Measurements from ENCODE around the gene SPG7.
"Not testable (repeated sequence)": the region's sequence is repeated elsewhere in the genome, so short reads cannot be mapped to it uniquely, and the experiment has no call there.

Gene SPG7

DNA sequence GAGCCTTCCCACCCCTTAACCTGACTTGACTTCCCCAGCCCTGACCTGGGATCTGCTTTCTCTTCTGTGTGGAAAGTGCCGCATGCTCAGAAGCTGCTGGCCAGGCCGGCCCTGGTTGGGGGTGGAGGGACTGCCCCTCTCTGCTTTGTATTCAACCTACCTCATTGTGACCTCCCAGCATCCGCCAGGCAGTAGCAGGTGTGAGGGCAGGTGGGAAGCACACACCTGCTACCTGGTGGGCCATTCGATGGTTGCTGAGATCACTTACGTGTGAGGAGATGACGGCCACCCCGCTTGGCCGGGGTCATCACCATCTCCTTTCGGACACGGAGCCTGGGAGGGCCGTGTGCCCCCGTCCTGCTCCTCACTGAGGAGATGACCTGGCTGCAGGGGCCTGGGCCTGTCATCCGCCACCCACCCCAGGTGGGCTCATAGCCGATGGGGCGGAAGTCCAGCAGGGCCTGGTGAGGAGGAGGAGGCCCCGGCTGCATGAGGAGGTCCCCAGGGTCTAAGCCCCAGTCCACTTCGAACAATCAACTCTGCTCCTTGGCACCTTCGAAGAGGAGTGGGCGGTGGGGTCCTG lies 74.5 kb downstream of the SPG7 start:
- DNase-seq = peak; percentile 42

DNA sequence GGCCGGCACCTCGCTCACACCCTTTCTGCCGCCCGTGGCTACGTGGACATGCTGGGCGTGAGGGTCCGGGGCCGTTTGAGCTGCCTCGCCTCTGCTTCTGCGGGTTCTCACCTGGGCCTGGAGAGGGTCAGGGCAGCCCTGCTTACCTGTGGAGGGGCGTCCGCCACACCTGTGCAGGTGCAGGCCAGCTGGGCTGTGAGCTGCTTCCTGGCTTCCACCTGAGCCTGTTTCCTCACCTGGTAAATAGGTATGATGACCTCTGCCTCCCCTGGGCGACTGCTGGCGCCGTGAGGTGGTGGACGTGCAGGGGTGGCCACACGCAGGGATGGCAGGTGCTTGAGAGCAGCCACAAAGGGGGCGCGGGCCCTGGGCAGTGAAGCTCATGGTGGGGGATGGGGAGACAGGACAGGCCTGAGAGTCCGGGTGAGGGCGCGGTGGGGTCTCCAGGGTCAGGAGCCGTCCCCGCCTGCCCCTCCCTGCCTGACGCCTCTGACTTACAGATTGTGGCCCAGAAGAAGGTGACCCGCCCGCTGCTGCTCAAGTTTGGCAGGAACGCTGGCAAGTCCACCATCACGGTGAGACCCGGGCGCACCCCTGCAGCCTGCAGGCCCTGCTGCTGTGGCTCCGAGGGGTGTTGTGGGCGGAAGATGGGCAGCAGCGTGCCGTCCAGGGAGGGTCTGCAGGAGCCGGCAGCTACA lies 75.1 kb downstream of the SPG7 start:
- DNase-seq = no peak

DNA sequence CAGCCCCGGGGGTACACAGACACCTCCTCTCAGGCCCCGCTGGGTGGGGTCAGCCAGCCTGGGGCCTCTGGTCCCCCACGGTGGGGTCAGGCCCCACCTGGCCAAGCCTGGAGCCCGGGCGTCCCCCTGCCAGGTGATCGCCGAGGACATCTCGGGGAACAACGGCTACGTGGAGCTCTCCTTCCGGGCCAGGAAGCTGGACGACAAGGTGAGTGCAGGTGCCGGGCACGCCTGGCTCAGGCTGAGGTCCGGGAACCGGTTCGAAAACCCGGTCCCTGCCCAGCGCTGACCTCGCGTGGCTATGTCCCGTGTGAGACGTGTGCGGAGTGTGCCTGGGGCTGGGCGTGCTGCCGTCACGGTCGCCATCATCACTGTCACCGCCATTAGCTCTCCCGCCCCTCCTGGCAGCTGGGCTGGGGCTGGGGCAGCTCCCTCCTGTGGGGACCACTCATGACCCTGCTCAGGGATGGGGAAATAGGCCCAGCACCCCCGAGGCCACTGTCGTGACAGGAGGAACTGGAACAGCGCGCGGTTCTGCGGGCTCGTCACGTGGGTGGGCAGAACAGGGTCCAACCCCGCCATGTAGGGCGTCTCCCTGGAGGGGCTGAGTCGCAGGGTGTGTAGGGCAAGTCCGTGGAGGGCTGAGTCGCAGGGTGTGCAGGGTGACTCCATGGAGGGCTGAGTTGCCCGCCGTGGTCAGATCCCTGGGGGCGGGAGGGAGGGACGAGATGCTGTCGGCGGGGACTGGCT lies 75.9 kb downstream of the SPG7 start:
- DNase-seq = no peak

DNA sequence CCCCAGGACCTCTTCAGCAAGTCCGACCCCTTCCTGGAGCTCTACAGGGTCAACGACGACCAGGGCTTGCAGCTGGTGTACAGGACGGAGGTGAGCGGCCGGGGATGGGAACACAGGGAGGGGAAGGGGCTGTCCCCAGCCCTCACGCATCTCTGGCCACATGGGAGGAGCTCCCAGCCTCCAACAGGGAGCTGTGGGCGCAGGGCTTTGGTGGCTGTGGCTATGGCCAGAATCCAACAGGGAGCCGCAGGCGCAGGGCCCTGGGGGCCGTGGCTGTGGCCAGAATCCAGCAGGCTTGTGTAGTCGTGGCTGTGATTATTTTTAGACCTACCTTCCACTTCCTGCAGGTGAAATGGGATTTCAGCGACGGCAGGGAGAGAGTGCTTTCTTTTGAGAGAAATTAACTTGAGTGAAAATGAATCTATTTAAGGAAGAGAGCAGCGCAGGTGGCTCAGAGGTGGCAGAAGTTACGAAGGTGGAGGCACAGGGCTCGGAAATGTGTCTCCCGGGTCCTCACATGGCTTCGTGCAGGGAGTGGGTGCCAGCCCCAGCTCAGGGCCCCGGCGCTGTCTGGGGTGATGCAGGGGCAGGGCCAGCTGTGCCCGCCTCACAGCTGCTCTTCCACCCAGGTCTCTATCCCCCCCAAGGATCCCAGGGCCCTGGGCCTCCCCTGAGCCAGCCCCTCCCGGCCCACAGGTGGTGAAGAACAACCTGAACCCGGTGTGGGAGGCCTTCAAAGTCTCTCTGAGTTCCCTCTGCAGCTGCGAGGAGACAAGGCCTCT lies 76.8 kb downstream of the SPG7 start:
- peak; percentile 50 for DNase-seq

DNA sequence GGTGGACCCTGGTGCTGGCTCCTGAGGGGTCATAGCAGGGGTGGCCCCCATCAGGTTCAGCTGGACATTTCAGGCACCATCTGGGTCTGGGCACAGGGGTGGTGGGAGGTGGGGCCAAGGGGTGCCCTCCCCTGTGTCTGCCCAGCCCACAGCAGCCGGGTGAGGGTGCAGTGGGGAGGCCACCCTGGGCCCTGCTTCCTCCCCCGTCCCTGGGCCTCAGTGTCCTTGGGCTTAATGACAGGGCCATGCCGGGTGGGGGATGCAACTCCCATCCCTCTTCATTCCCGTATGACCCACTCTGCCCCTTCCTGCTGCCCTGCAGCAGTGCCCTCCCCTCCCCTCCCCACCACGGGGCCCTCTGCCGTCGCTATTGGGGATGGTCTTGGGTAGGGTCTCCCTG lies 78.0 kb downstream of the SPG7 start:
- DNase-seq = no peak

DNA sequence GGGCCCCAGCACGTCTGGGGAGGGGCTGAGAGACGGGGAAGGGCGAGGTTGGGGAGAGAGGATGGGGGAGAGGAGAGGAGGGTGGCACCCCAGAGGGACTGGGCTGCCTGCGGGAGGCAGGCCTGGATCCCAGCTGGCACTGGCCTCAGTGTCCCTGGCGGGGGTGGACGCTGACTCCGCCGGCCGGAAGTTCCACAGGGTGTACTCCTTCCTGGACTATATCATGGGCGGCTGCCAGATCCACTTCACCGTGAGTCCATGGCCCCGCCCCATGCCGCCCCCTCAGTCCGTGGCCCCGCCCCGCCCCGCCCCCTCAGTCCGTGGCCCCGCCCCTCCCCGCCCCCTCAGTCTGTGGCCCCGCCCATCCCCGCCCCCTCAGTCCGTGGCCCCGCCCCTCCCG lies 78.7 kb downstream of the SPG7 start:
- peak; percentile 37 for DNase-seq

DNA sequence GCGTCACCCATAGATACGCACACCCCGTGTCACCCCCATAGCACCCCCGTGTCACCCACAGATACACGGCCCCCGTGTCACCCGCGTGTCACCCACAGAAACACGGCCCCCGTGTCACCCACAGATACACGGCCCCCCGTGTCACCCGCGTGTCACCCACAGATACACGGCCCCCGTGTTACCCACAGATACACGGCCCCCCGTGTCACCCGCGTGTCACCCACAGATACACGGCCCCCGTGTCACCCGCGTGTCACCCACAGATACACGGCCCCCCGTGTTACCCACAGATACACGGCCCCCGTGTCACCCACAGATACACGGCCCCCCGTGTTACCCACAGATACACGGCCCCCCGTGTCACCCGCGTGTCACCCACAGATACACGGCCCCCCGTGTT lies 79.5 kb downstream of the SPG7 start:
- DNase-seq = not testable (repeated sequence)

DNA sequence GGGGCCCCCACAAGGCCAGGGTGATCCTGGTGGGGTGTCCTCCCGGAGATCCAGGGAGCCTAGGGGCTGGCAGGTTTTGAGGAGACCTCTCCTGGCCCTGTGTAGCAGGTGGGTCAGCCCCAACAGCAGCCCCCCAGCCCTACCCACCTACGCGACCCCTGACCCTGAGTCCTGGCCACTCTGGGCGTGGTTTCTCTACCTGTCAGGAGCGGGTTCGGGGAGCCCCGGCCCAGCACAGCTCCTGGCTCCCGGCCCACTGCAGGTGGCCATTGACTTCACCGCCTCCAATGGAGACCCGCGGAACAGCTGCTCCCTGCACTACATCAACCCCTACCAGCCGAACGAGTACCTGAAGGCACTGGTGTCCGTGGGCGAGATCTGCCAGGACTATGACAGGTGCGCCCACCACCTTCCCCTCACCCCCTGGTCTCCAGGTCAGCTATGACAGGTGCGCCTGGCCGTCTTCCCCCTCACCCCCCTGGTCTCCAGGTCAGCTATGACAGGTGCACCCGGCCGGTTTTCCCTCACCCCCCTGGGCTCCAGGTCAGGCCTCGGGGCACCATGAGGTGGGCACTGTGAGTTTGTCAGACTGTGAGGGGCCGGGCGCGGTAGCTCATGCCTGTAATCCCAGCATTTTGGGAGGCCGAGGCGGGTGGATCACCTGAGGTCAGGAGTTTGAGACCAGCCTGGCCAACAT lies 80.4 kb downstream of the SPG7 start:
- DNase-seq = no peak

DNA sequence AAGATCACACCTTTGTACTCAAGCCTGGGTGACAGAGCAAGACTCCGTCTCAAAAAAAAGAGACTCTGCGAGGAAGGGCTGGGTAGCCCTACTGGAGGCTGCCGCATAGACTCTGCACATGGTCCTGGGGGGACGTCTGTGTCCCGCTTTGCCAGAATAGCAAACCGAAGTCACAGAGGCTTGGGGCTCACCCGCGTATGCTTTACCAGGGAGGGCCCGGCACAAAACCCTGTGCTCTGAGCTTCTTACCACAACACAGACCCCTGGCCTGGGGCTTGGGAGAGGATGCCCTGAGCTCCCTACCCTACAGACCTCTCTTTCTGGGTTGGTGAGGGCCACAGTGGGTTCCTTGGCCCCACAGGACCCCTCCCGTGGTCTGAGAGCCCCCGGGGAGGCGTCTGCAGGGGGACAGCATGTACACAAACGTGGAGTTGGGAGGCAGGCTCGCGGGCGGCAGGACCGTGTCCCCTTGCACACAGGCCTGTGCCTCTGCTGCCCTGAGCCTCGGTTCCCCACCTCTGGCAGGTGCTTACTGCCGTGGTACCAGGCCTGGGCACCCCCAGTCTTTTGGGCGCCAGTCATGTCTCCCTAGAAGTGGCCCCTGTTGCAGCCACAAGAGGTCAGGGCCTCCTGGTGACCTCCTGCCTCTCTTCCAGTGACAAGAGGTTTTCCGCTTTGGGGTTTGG lies 81.2 kb downstream of the SPG7 start:
- no peak for DNase-seq

DNA sequence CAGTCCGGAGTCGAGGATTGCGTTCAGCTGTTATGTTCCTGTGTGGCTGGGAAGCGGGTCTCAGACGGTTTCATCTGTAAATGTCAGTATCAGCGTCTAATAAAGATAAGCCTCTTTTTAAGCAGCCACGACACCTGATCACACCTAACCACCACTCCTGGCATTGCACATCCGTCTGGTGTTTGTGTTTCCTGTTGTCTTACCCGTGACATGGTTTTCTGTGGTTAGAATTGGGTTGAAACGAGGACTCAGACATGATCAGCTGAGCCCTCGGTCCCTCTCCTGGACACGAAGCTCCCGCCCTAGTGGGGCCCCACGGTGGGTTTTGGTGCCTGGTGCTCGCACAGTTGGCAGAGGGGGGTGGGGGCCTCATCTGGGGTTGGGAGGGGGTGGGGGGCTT lies 85.6 kb downstream of the SPG7 start:
- DNase-seq = no peak

DNA sequence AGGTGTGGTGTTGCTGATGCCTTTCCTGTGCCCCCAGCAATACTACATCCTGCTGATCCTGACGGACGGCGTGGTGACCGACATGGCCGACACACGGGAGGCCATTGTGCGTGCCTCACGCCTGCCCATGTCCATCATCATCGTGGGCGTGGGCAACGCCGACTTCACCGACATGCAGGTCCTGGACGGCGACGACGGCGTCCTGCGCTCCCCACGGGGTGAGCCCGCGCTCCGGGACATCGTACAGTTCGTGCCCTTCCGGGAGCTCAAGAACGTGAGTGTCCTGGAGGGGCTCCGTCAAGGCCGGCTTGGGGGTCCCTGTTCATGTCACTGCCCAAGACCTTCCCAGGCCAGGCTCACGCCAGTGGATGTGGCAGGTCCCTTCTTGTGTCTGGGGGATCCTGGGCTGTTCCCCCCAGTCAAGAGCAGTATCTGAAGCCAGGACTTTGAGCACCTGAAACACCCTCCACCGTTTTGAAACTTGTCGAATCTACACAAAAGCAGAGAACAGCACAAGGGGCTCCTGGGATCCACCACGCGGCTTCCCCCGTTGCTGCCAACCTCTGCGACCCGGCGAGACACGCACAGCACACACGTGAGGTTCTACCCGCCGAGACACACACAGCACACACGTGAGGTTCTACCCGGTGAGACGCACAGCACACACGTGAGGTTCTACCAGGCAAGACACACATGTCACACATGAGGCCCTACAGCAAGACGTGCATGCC lies 87.3 kb downstream of the SPG7 start:
- DNase-seq = no peak

DNA sequence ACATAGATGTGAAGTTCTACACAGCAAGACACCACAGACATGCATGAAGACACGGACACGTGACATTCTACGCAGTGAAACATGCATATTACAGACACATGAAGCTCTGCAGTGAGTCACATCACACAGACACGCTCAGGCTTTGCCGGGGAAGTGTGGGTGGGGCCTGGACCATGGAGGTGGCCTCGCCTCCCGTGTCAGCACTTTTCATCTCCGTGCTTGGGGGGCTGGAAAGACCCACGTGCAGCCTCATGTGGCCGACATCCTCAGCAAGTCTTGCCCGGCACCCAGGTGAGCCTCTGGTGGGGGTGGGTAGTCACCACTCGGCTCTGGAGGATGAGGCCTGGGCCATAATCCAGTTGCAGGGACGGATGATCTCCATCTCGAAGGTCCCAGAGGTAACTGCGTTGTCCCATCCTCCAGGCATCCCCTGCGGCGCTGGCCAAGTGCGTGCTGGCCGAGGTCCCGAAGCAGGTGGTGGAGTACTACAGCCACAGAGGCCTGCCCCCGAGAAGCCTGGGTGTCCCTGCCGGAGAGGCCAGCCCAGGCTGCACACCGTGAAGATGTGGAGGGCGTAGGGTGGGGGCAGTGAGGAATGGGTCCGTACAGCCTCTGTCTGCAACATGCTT lies 88.0 kb downstream of the SPG7 start:
- no peak for DNase-seq

DNA sequence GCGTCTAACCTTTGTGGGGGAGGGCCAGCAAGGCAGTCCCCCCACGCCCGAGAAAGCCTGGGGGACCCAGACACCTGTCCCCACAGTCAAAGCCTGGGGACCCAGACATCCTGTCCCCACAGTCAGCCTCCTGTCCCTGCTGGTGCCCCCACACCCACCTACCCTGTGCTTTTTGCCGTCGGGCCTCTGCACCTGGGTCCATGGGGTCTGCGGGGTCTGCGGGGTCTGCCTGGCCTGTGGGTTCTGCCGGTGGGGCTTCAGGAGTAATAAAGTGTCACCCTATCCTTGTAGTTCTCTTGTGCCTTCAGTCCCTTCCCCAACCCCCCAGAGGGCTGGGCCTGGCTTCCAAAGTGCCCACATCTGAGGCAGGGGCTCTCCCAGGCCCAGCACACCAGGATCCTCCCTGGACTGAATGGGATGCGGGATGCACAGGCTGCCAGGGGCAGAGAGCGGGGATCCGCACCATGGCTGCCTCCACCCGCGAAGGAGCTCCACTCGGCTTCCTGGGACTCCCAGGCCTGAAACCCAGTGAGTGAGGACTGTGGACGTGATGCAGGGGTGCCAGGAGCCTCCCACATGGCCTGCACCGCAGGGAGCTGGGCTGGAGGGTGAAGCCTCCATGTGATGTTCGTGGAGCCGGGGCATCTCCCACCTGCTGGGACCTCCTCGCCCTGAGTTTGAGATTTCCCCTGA lies 88.9 kb downstream of the SPG7 start:
- no peak for DNase-seq

DNA sequence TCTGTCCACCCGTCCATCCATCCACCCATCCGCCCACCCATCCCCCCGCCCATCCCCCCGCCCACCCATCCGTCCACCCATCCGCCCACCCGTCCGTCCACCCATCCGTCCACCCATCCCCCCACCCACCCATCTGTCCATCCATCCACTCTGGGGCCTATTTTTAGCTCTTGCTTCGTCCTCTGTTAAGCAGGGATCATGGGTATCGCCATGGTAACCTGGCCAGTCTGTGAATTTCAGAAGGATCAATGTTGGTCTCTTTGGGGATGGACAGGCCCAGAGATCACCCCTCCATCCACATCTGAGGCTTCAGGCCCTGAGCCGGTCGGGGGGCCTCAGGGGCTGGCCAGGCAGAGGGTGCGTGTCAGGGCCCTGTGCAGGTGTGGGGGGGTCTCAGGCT lies 90.0 kb downstream of the SPG7 start:
- DNase-seq = no peak

DNA sequence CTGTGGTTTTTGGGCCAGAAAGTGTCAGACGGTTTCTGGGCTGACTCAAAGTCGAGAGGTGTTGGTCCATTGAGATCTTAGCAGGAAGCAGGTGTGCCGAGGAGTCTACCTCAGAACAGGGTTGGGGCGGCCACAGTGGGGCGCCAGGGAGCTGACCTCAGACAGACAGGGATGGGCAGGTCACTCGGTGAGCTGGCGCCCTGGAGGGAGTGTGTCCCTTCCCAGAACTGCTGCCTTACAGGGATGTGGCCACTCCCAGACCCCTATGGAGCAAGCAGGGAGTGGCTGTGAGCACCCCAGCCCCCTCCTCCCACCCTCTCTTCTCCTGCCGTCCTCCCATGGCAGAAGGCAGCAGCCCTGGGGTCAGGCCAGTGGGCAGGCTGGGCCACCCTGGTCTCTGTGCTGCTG lies 91.3 kb downstream of the SPG7 start:
- peak; percentile 41 for DNase-seq

DNA sequence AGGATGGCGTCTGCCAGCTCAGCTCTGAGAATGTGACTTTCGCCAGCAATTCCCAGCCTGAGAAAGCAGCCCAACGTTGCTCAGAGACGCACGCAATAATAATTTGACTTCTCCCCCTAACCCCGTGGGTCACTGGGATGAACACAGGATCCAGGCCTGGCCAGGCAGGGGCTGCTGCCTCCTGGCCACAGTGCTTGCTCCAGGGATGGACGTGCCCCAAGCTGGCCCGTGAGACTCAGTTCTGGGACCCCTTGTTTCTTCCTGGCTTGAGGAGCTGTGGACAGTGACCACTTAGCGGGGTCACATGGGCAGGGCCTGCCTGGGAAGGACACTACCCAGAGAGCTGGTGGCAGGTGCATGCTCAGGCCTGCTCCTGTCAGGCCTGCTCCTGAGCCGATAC lies 91.7 kb downstream of the SPG7 start:
- DNase-seq = no peak

DNA sequence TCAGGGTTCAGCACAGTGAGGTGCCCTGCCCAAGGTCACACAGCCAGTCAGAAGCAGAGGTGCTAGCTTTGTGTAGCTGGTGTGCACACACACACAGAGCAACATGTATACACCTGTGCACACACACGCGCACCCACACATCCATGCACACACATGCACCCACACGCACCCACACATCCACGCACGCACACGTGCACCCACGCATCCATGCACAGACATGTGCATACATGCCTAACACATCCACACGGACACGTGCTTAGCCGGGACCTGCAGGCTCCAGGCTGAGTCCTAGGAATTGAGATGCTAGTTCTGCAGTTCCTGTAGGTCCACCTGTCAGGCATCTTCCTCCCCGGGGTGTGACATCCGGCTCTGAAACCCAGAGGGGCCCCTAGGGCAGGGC lies 92.2 kb downstream of the SPG7 start:
- DNase-seq = no peak

DNA sequence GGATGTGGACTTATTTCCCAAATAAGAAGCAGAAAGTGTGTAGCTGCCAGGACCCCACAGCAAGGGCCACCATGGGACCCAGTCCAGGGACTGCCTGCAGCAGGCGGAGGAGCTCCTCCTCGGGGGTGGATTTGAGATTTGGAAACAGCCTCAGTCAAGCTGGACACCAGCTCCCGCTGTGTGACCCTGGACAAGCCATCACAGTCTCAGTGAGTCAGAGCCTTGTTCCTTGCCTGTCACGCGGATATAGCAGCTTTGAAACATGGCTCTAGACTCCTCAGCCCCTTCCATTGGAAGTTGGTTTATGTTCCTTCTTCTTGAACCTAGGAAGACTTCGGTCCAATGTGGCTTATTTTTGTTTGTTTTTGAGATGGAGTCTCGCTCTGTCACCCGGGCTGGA lies 92.8 kb downstream of the SPG7 start:
- DNase-seq = no peak

DNA sequence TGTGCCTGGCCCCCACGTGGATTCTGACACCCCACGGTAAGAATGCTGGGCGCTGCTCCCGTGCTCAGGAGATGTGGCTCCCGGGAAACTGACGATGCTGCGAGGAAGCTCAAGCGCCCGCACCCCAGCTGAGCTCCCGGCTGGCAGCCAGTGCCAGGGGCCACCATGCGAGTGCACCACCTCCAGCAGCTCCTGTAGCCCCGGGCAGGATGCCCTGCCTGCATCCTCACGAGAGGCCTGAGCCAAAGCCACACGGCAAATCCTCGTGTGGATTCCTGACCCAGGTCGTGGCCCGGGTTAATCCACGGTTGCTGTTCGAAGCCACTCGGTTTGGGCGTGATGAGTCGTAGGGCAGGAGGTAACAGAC lies 93.7 kb downstream of the SPG7 start:
- no peak for DNase-seq

DNA sequence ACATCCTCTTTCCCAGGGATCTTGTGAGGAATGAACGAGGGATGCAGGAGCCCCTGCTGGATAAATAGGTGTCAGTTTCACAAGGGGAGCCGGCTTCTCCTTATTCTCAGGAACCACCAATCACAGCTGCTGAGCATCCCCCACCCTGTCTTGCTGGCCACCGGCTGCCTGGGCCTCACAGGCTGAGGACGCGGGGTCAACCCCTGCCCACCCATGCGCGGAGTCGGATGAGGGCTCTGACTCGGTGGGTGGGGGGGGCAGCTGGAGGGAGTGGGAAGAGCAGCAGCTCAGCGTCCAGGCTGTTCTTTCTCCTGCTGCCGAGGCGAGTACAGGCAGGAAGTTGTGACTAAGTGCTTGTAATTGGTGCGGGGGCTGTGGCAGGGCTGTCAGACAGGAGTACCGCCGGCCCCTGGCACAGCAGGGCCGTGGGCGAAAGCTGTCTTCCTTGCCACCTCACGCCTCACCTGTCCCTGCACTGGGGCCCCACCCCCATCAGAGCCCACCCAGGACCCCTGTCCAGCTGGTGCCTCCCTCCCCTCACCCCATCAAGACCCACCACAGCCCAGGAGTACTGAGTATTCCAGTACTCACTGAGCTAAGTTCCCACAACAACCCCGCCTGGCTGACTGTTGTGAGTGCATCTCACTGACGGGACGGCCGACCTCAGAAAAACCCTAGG lies 94.2 kb downstream of the SPG7 start:
- DNase-seq = no peak
